Epidermal melanocyte (primary cell): ENCODE measurements around the gene SNCA.
A peak's percentile ranks its signal among the peaks of the same experiment; 100 is the strongest.

Experiments
- DNase-seq: peaks from one replicate; pipeline ENCODE4 v3.0.0; 2011; ENCODE audit warnings: low spot score; ENCODE audit not compliant: insufficient read length

Gene SNCA

GRCh38 chr4:89836897-89837384, at the start of gene SNCA:
Gene SNCA, minus strand, starts transcription at chr4:89837161. Its CDS starts 1,494 bp downstream, at chr4:89835667.
- DNase-seq: peak; percentile 55

GRCh38 chr4:89879215-89879614, 42.3 kb upstream of the SNCA start:
- DNase-seq: no peak

GRCh38 chr4:89878611-89879010, 41.6 kb upstream of the SNCA start:
- no peak for DNase-seq

DNA sequence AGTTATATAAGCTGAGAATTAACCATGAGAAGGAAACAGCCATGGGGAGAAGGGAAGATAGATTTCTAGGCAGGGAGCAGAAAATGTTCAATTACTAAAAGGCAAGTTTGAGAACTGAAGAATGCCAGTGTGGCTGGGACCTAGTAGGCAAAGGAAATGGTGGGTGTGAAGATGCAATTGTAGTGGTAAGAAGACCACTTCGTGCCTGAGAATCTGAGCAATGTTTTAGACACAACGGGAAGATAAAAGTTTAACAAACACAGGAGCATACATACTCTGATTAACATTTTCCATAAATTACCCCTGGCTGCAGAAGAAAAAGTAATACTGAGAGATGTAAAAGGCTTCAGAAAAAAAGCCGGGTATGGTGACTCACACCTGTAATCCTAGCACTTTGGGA, 39.6 kb upstream of the SNCA start:
- DNase-seq: no peak

DNA sequence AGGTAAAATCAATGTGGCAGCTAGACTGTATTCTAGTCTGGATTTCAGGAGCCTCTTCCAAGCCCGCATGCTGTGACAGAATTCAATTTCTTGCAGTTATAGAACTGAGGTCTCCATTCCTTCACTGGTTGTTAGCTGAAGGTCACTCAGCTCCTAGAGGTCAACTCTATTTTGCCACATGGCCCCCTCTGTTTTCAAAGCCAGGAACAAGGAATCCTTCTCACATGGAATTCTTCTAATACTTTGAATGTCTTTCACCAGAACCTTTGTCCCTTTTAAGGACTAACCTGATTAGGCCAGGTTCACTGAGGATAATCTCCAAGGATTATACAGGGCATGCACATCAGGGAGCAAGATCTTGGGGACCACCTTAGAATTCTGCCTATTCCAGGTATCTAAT, 34.2 kb upstream of the SNCA start:
- no peak for DNase-seq

DNA sequence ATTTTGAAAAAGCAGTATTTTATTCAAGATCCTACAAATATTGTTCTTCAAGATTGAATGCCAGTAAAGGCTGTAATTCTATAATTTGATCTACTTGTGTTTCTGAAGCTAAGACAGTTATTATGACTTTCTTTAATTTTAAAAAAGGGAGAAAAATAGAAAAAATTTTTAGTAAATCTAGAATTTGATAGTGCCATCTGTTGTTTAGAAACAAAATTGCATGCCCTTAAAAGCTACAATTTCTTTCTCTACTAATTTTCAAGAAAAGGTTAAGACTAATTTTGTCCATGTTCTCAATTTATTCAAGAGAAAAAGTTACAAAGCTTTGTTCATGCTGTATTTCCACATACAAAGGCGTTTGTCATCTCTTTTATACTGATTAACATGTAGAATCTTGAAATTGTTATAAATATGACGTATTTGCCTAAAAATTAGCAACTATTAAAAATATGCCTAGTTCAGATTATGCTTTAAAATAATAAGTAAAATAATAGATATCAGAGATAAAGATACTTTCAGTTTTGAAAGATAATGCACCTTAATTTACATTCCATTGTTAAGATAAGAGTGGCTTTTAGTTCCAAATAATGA, 32.1 kb upstream of the SNCA start:
- no peak for DNase-seq

- no peak for DNase-seq
Measured at GRCh38 chr4:89868276-89868675, 31.3 kb upstream of the SNCA start.

DNA sequence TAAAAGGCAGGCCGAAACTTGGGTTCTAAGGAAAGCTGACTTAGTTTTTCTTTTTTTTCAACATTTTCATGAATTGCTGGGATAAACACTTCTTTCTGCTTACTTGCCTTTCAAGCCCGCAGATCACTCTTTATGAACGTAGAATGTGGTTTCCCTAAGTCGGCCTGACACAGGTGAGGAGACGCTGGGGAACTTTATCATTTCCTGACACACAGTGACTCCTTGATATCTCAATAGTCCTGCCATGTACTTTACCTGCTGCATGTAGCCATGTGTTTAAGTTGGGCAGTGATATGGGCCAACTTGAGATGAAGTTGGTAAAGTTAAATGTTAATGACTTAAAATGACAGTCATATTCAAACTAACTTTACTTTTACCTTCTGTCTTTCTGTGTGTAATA, 26.6 kb upstream of the SNCA start:
- DNase-seq: no peak

DNA sequence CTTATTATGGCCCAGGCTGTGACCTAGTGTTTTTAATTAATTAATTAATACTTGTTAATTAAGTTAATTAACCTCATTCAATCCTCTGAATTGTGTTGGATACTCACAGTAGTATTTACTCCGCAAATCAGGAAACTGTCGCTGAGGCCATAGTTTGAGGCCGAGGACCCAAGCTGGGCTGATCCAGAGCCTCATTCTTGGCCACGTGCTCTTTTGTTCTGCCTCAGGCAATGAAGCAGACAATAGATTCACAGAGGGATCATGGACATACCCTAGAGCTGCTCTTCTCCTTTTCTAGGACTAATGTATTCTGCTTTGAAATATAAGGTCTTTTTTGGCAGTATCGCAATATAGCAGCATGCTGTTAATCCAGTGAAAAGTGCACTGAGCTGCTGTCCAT, 24.0 kb upstream of the SNCA start:
- no peak for DNase-seq

DNA sequence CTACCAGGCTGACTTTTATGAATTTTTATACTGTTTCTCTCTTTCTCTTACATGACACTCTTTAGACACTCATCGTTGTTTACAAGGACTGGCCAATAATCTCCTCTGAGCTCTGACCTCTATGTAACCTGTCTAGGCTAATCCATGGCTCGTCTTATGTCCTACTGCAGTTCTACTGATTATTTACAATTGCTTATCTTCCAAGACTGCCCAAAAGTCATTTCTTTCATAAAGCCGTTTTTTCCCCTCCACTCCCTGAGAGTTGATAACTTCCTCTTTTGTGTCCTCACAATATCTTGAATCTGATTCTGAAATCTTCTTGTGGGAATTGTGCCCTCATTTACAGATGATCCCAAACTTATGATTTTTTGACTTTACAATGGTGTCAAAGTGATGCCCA, 18.3 kb upstream of the SNCA start:
- no peak for DNase-seq

- DNase-seq: no peak
Measured at GRCh38 chr4:89847571-89848325, 10.8 kb upstream of the SNCA start.

GRCh38 chr4:89839558-89839957, 2.6 kb upstream of the SNCA start:
- no peak for DNase-seq

- DNase-seq: no peak
Measured at GRCh38 chr4:89837993-89838390, 1.0 kb upstream of the SNCA start.

- peak; percentile 38 for DNase-seq
Measured at GRCh38 chr4:89837385-89837992, 528 bp upstream of the SNCA start.

GRCh38 chr4:89836031-89836745, 773 bp downstream of the SNCA start:
- DNase-seq: no peak

DNA sequence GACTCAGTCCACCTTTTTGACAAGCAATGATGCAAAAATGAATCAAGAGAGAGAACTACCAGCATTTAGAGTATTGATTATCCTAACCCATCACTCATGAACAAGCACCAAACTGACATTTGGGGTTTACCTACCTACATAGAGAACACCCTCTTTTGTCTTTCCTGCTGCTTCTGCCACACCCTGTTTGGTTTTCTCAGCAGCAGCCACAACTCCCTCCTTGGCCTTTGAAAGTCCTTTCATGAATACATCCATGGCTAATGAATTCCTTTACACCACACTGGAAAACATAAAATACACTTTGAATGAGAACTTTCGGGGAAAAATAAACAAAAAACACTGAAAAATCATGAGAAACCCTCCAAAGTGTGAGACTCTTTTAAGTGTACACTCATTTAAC, 1.5 kb downstream of the SNCA start:
- no peak for DNase-seq

GRCh38 chr4:89834486-89835209, 2.3 kb downstream of the SNCA start:
- no peak for DNase-seq

- no peak for DNase-seq
Measured at GRCh38 chr4:89829470-89830138, 7.4 kb downstream of the SNCA start.

- DNase-seq: no peak
Measured at GRCh38 chr4:89823416-89823815, 13.5 kb downstream of the SNCA start.

DNA sequence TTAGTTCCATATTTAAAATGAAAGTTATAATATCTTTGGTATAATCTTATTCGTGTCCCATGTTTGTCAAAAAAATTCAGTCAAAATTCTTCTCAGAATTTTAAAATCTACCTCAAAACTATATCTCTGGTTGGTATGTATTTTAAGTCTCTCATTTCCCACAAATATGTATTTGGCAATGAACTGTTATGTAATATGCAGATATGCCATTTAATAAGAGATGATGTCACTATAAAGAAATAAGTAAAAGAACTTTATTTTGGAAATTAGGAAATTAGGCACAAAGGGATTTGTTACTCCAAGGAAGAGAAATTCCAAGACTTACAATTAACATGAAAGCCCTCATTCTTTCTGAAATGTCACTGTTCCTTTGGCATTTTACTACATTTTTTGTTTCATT, 15.3 kb downstream of the SNCA start:
- no peak for DNase-seq

- no peak for DNase-seq
Measured at GRCh38 chr4:89820010-89820409, 17.0 kb downstream of the SNCA start.
